AG09319 (cell line): ENCODE results near the gene PLAU.
"Not testable (repeated sequence)": the region's sequence is repeated elsewhere in the genome, so short reads cannot be mapped to it uniquely, and the experiment has no call there.

Experiments used
- DNase-seq: peaks from one replicate; pipeline ENCODE4 v3.0.0-alpha.2; 2010; ENCODE audit warnings: low read depth; ENCODE audit errors: extremely low read depth
- TF ChIP-seq, protein P1 (sequence below): IDR thresholded peaks from 2 replicates; pipeline ENCODE4 v1.5.1; 2011; ENCODE audit warnings: low read depth, mild to moderate bottlenecking, inconsistent platforms, low read length, moderate library complexity

The PLAU gene

GRCh38 chr10:73917566-73918305, 6.8 kb downstream of the PLAU start:
- DNase-seq = no peak
- TF ChIP-seq, protein P1, sequence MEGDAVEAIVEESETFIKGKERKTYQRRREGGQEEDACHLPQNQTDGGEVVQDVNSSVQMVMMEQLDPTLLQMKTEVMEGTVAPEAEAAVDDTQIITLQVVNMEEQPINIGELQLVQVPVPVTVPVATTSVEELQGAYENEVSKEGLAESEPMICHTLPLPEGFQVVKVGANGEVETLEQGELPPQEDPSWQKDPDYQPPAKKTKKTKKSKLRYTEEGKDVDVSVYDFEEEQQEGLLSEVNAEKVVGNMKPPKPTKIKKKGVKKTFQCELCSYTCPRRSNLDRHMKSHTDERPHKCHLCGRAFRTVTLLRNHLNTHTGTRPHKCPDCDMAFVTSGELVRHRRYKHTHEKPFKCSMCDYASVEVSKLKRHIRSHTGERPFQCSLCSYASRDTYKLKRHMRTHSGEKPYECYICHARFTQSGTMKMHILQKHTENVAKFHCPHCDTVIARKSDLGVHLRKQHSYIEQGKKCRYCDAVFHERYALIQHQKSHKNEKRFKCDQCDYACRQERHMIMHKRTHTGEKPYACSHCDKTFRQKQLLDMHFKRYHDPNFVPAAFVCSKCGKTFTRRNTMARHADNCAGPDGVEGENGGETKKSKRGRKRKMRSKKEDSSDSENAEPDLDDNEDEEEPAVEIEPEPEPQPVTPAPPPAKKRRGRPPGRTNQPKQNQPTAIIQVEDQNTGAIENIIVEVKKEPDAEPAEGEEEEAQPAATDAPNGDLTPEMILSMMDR = no peak

- DNase-seq = not testable (repeated sequence)
Observed at GRCh38 chr10:73919481-73919880, 8.5 kb downstream of the PLAU start.

GRCh38 chr10:73920089-73920488, 9.2 kb downstream of the PLAU start:
- TF ChIP-seq, protein P1 = no peak
- DNase-seq = no peak

- TF ChIP-seq, protein P1 = no peak
- DNase-seq = no peak
Observed at GRCh38 chr10:73922007-73922863, 11.3 kb downstream of the PLAU start.

DNA sequence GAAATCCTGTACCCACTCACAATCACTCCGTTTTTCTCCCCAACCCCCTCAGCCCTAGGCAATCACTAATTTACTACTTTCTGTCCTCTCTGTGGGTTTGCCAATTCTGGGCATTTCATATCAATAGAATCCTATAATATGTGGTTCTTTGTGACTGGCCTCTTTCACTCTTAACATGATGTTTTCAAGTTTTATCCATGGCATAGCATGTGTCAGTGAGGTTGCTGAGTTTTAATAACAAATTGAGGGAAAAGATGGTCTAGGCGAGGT, 11.9 kb downstream of the PLAU start:
- TF ChIP-seq, protein P1 = no peak
- no peak for DNase-seq

DNA sequence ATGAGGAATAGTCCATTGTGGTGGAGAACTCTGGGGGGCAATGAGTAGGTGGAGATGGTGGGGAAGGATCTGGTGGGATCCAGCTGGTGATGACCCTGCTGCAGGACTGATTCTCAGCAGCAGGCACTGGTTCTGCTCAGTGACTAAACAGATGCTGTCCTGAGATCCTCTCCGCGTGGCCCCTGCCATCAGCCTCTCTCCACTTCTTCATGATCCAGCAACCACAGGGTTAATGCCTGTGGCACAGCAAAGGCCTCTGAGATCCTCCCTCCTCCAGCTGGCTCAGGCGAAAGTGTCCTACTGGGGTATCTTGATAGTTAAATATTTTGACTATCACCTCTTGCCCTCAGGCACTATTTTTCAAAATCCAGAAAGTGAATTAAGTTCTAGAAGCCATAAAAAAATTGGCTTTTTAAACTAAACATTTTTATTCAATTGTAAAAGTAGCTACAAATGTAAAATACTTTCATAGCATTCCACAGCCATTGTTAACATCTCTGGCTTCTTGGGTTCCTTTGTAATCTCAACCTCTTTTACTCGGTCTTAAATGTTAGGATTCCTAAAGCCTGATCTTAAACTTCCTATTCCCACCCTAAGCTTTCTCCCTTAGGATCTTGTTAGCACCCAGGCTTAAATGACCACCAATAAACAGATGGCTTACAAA, 13.1 kb downstream of the PLAU start:
- TF ChIP-seq, protein P1 = no peak
- no peak for DNase-seq

DNA sequence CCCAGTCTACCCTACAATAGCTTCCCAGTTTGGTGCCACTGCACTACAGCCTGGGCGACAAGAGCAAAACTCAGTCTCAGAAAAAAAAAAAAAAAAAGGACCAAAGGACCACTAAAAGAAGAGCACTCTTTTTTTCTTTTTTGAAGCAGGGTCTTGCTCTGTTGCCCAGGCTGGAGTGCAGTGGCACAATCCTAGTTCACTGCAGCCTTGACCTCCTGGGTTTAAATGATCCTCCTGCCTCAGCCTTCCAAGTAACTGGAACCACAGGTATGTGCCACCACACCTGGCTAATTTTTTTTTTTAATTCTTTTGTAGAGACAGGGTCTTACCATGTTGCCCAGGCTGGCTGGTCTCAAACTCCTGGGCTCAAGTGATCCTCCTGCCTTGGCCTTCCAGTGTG, 14.0 kb downstream of the PLAU start:
- TF ChIP-seq, protein P1 = no peak
- no peak for DNase-seq
